Measurements from ENCODE around the gene PLXNA4. TPM values are rescaled to one million over a fixed set of nuclear protein-coding genes. Genes with fewer than 3 reads are reported as not detected.

Gene PLXNA4
- total and polyA plus RNA-seq, 2 donors from 2014 or later, result 0.17 to 3.5 TPM

DNA sequence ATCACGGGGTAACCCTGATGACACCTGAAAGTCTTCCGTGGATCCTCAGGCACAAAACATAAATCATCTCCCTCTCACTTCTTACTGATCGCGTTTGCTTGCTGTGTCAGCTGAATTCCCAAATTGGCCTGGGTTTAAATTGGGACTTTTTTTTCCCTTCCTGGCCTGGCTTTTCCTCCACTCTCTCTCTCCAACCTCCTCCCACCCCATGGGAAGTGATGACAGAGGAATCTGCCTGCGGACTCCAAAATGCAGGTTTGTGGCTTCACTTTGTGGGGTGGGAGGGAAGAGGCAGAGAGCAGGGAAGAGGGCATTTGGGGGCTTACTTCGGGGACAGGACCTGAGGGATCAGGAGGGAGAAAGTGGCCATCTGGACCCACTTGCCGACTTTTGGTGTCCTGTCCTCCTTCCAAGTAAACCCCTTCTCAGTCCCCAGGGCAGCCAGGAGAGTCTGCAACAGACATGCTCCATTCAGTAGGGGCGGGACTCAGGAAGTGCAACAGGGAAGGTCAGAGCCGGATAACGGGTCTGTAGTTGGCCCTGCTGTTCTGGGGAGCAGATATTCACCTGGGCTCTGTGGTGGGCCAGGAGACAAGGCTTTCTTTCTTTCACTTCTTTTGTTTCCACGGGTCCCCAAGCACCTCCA, 172.7 kb downstream of the PLXNA4 start:
- no peak overlapping the region for H3K9ac ChIP-seq (ENCODE audit: low read length in 3 of 3)
- FAIRE-seq (no peak), DNase-seq (no peak)
- H3K9me3 ChIP-seq (ENCODE audit: control insufficient read depth in 2 of 3, insufficient read depth in 1 of 3, low read length in 3 of 3), result no peaks in the 10 kb centered on the region
- no peak overlapping the region for H3K4me3 ChIP-seq (ENCODE audit: low read length in 3 of 3)
- no peak overlapping the region for H3K27ac ChIP-seq (ENCODE audit: low read depth in 2 of 2, low read length in 2 of 2)
- no peaks in the 10 kb centered on the region for H3K36me3 ChIP-seq (ENCODE audit: control insufficient read depth in 2 of 3, insufficient read depth in 3 of 3, low read length in 3 of 3)
- intact Hi-C loops (cut with DNase I), result no loop called here
- TF ChIP-seq, protein P1, sequence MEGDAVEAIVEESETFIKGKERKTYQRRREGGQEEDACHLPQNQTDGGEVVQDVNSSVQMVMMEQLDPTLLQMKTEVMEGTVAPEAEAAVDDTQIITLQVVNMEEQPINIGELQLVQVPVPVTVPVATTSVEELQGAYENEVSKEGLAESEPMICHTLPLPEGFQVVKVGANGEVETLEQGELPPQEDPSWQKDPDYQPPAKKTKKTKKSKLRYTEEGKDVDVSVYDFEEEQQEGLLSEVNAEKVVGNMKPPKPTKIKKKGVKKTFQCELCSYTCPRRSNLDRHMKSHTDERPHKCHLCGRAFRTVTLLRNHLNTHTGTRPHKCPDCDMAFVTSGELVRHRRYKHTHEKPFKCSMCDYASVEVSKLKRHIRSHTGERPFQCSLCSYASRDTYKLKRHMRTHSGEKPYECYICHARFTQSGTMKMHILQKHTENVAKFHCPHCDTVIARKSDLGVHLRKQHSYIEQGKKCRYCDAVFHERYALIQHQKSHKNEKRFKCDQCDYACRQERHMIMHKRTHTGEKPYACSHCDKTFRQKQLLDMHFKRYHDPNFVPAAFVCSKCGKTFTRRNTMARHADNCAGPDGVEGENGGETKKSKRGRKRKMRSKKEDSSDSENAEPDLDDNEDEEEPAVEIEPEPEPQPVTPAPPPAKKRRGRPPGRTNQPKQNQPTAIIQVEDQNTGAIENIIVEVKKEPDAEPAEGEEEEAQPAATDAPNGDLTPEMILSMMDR (IDR thresholded peaks at IDR 0.05; ENCODE audit: borderline replicate concordance, extremely low read depth, insufficient read depth), result no peak
- no peaks in the 10 kb centered on the region for H3K4me1 ChIP-seq (ENCODE audit: control insufficient read depth in 2 of 3, insufficient read depth in 2 of 3, low read depth in 1 of 3, low read length in 3 of 3)
- no peaks in the 10 kb centered on the region for H3K27me3 ChIP-seq (ENCODE audit: control insufficient read depth, insufficient read depth, low read length)

- Histone ChIP-seq H3K4me3 (ENCODE audit: low read length in 3 of 3) (no peak overlapping the region), H3K4me1 (ENCODE audit: control insufficient read depth in 2 of 3, insufficient read depth in 2 of 3, low read depth in 1 of 3, low read length in 3 of 3) (no peaks in the 10 kb centered on the region), H3K36me3 (ENCODE audit: control insufficient read depth in 2 of 3, insufficient read depth in 3 of 3, low read length in 3 of 3) (no peaks in the 10 kb centered on the region), H3K27me3 (ENCODE audit: control insufficient read depth, insufficient read depth, low read length) (no peaks in the 10 kb centered on the region), H3K9me3 (ENCODE audit: control insufficient read depth in 2 of 3, insufficient read depth in 1 of 3, low read length in 3 of 3) (no peaks in the 10 kb centered on the region), H3K9ac (ENCODE audit: low read length in 3 of 3) (no peak overlapping the region), H3K27ac (ENCODE audit: low read depth in 2 of 2, low read length in 2 of 2) (no peak overlapping the region)
- DNase-seq (no peak), FAIRE-seq (no peak)
- intact Hi-C loops (cut with DNase I), result no loop called here
- TF ChIP-seq, protein P1 (IDR thresholded peaks at IDR 0.05; ENCODE audit: borderline replicate concordance, extremely low read depth, insufficient read depth), result no peak
Measured at GRCh38 chr7:132402751-132403245, 173.5 kb downstream of the PLXNA4 start.

- no peak overlapping the region for H3K4me3 ChIP-seq (ENCODE audit: low read length in 3 of 3)
- H3K4me1 ChIP-seq (ENCODE audit: control insufficient read depth in 2 of 3, insufficient read depth in 2 of 3, low read depth in 1 of 3, low read length in 3 of 3), result no peaks in the 10 kb centered on the region
- no peak overlapping the region for H3K27ac ChIP-seq (ENCODE audit: low read depth in 2 of 2, low read length in 2 of 2)
- H3K27me3 ChIP-seq (ENCODE audit: control insufficient read depth, insufficient read depth, low read length), result no peaks in the 10 kb centered on the region
- no peaks in the 10 kb centered on the region for H3K36me3 ChIP-seq (ENCODE audit: control insufficient read depth in 2 of 3, insufficient read depth in 3 of 3, low read length in 3 of 3)
- FAIRE-seq (no peak), DNase-seq (no peak)
- intact Hi-C loops (cut with DNase I), result no loop called here
- TF ChIP-seq, protein P1 (IDR thresholded peaks at IDR 0.05; ENCODE audit: borderline replicate concordance, extremely low read depth, insufficient read depth), result no peak
- no peak overlapping the region for H3K9ac ChIP-seq (ENCODE audit: low read length in 3 of 3)
- no peaks in the 10 kb centered on the region for H3K9me3 ChIP-seq (ENCODE audit: control insufficient read depth in 2 of 3, insufficient read depth in 1 of 3, low read length in 3 of 3)
Measured at GRCh38 chr7:132402096-132402495, 174.2 kb downstream of the PLXNA4 start.
